Measurements from ENCODE around the gene RAB11A.
A peak's percentile ranks its signal among the peaks of the same experiment; 100 is the strongest.

The RAB11A gene

GRCh38 chr15:65885668-65886218 is 16.5 kb downstream of the RAB11A start:
- H3K36me3 ChIP-seq (ENCODE audit: insufficient read depth, low read length), result peaks cover 81% of the 10 kb centered on the region
- no peak overlapping the region for H3K9ac ChIP-seq (ENCODE audit: low read depth, low read length)
- H3K9me3 ChIP-seq (ENCODE audit: insufficient read depth, low read length, severe bottlenecking), result no peaks in the 10 kb centered on the region
- TF ChIP-seq EZH2 (IDR thresholded peaks at IDR 0.05; ENCODE audit: borderline replicate concordance, low read depth, low read length, severe bottlenecking) (no peak), CTCF (IDR thresholded peaks at IDR 0.05; ENCODE audit: borderline replicate concordance, extremely low read depth, low read length, poor library complexity, severe bottlenecking) (no peak)
- H3K27ac ChIP-seq (ENCODE audit: low read length), result no peak overlapping the region
- no peak overlapping the region for H3K4me2 ChIP-seq (ENCODE audit: insufficient read depth, low read length)
- H3K4me3 ChIP-seq (ENCODE audit: low read depth in 1 of 2, low read length in 2 of 2), result no peak overlapping the region
- DNase-seq, result no peak
- H3K4me1 ChIP-seq (ENCODE audit: insufficient read depth, low read length), result peaks cover 17% of the 10 kb centered on the region; the same call in 1 of the 2 replicates
- no peaks in the 10 kb centered on the region; the same call in 1 of the 2 replicates for H4K20me1 ChIP-seq (ENCODE audit: insufficient read depth, low read length)
- peaks cover 20% of the 10 kb centered on the region for H3K79me2 ChIP-seq (ENCODE audit: insufficient read depth, low read length)
- ATAC-seq (ENCODE audit: insufficient read depth, low read depth), result no peak
- no peaks in the 10 kb centered on the region for H3K27me3 ChIP-seq (ENCODE audit: insufficient read depth, low read length, poor library complexity)
- H2AFZ ChIP-seq (ENCODE audit: low read depth, low read length), result no peak overlapping the region

GRCh38 chr15:65887565-65887964 is 18.3 kb downstream of the RAB11A start:
- Histone ChIP-seq H3K79me2 (ENCODE audit: insufficient read depth, low read length) (peaks cover 22% of the 10 kb centered on the region), H3K27me3 (ENCODE audit: insufficient read depth, low read length, poor library complexity) (no peaks in the 10 kb centered on the region), H3K9me3 (ENCODE audit: insufficient read depth, low read length, severe bottlenecking) (no peaks in the 10 kb centered on the region), H4K20me1 (ENCODE audit: insufficient read depth, low read length) (no peaks in the 10 kb centered on the region; the same call in 1 of the 2 replicates), H3K27ac (ENCODE audit: low read length) (no peak overlapping the region), H3K9ac (ENCODE audit: low read depth, low read length) (no peak overlapping the region), H3K4me3 (ENCODE audit: low read depth in 1 of 2, low read length in 2 of 2) (no peak overlapping the region), H3K4me1 (ENCODE audit: insufficient read depth, low read length) (no peaks in the 10 kb centered on the region), H2AFZ (ENCODE audit: low read depth, low read length) (no peak overlapping the region), H3K36me3 (ENCODE audit: insufficient read depth, low read length) (peaks cover 77% of the 10 kb centered on the region), H3K4me2 (ENCODE audit: insufficient read depth, low read length) (no peak overlapping the region)
- DNase-seq (no peak), ATAC-seq (ENCODE audit: insufficient read depth, low read depth) (peak; percentile 59; the same call in 2 of the 3 replicates)
- no peak for TF ChIP-seq EZH2 (IDR thresholded peaks at IDR 0.05; ENCODE audit: borderline replicate concordance, low read depth, low read length, severe bottlenecking)
- no peak for TF ChIP-seq CTCF (IDR thresholded peaks at IDR 0.05; ENCODE audit: borderline replicate concordance, extremely low read depth, low read length, poor library complexity, severe bottlenecking)

- ATAC-seq (ENCODE audit: insufficient read depth, low read depth) (no peak), DNase-seq (no peak)
- H3K9ac ChIP-seq (ENCODE audit: low read depth, low read length), result no peak overlapping the region
- peaks cover 72% of the 10 kb centered on the region for H3K36me3 ChIP-seq (ENCODE audit: insufficient read depth, low read length)
- TF ChIP-seq EZH2 (IDR thresholded peaks at IDR 0.05; ENCODE audit: borderline replicate concordance, low read depth, low read length, severe bottlenecking) (no peak), CTCF (IDR thresholded peaks at IDR 0.05; ENCODE audit: borderline replicate concordance, extremely low read depth, low read length, poor library complexity, severe bottlenecking) (no peak)
- H3K4me2 ChIP-seq (ENCODE audit: insufficient read depth, low read length), result no peak overlapping the region
- no peaks in the 10 kb centered on the region for H3K4me1 ChIP-seq (ENCODE audit: insufficient read depth, low read length)
- H3K27me3 ChIP-seq (ENCODE audit: insufficient read depth, low read length, poor library complexity), result no peaks in the 10 kb centered on the region
- peaks cover 16% of the 10 kb centered on the region; the same call in 1 of the 2 replicates for H3K79me2 ChIP-seq (ENCODE audit: insufficient read depth, low read length)
- H4K20me1 ChIP-seq (ENCODE audit: insufficient read depth, low read length), result no peaks in the 10 kb centered on the region; the same call in 1 of the 2 replicates
- H3K4me3 ChIP-seq (ENCODE audit: low read depth in 1 of 2, low read length in 2 of 2), result no peak overlapping the region
- H3K27ac ChIP-seq (ENCODE audit: low read length), result no peak overlapping the region
- no peaks in the 10 kb centered on the region for H3K9me3 ChIP-seq (ENCODE audit: insufficient read depth, low read length, severe bottlenecking)
- H2AFZ ChIP-seq (ENCODE audit: low read depth, low read length), result no peak overlapping the region
Observed at GRCh38 chr15:65888981-65889380, 19.7 kb downstream of the RAB11A start.

Data from DND-41 (cell line).